ENCODE measurements around the gene ITGB7. TPM values are rescaled to one million over a fixed set of nuclear protein-coding genes. Genes with fewer than 3 reads are reported as not detected.
A peak's percentile ranks its signal among the peaks of the same experiment; 100 is the strongest.

The ITGB7 gene
- total RNA-seq, 1 experiment from 2014 or later = 1.1 TPM

GRCh38 chr12:53222806-53223261, 15.8 kb upstream of the ITGB7 start:
- Histone ChIP-seq H3K36me3 (ENCODE audit: control insufficient read depth, insufficient read depth, low read length) (no peaks in the 10 kb centered on the region), H3K9me3 (no peaks in the 10 kb centered on the region), H3K4me1 (peaks cover 18% of the 10 kb centered on the region), H3K4me3 (ENCODE audit: low read depth, low read length) (no peak overlapping the region), H3K27me3 (replicated peaks; ENCODE audit: control insufficient read depth, insufficient read depth, low read length) (no peaks in the 10 kb centered on the region)
- Mint-ChIP-seq H3K27me3 (ENCODE audit: insufficient read depth, unreplicated experiment) (no peaks in the 10 kb centered on the region), H3K4me3 (ENCODE audit: unreplicated experiment) (peak overlapping the region; percentile 97), H3K27ac (ENCODE audit: unreplicated experiment) (no peak overlapping the region), H3K4me1 (ENCODE audit: low read depth, unreplicated experiment) (peaks cover 39% of the 10 kb centered on the region), H3K9me3 (ENCODE audit: unreplicated experiment) (no peaks in the 10 kb centered on the region), H3K36me3 (ENCODE audit: insufficient read depth, unreplicated experiment) (peaks cover 10% of the 10 kb centered on the region)
- intact Hi-C loops (cut with micrococcal nuclease; ENCODE audit: unreplicated experiment) = loop anchor here (5.0 kb wide), 1 partner anchor 159 kb away; the partner anchor contains the start of gene SP1
- POLR2A ChIA-PET = no interaction called here
- TF ChIP-seq, protein P1, sequence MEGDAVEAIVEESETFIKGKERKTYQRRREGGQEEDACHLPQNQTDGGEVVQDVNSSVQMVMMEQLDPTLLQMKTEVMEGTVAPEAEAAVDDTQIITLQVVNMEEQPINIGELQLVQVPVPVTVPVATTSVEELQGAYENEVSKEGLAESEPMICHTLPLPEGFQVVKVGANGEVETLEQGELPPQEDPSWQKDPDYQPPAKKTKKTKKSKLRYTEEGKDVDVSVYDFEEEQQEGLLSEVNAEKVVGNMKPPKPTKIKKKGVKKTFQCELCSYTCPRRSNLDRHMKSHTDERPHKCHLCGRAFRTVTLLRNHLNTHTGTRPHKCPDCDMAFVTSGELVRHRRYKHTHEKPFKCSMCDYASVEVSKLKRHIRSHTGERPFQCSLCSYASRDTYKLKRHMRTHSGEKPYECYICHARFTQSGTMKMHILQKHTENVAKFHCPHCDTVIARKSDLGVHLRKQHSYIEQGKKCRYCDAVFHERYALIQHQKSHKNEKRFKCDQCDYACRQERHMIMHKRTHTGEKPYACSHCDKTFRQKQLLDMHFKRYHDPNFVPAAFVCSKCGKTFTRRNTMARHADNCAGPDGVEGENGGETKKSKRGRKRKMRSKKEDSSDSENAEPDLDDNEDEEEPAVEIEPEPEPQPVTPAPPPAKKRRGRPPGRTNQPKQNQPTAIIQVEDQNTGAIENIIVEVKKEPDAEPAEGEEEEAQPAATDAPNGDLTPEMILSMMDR (IDR thresholded peaks at IDR 0.05; ENCODE audit: insufficient read depth in 1 of 2, low read depth in 1 of 2, low read length in 1 of 2, severe bottlenecking in 1 of 2, unreplicated experiment in 1 of 2) = no peak
- no peak for DNase-seq
- CTCF ChIA-PET = no interaction called here
- no TSS peak for BruUV-seq (replicated peaks)

GRCh38 chr12:53222170-53222721, 15.2 kb upstream of the ITGB7 start:
- DNase-seq = no peak
- TF ChIP-seq, protein P1 (IDR thresholded peaks at IDR 0.05; ENCODE audit: insufficient read depth in 1 of 2, low read depth in 1 of 2, low read length in 1 of 2, severe bottlenecking in 1 of 2, unreplicated experiment in 1 of 2) = no peak
- H3K4me1 ChIP-seq = peaks cover 18% of the 10 kb centered on the region
- Mint-ChIP-seq H3K4me1 (ENCODE audit: low read depth, unreplicated experiment) (peaks cover 39% of the 10 kb centered on the region), H3K4me3 (ENCODE audit: unreplicated experiment) (peak overlapping the region; percentile 97), H3K9me3 (ENCODE audit: unreplicated experiment) (no peaks in the 10 kb centered on the region), H3K27me3 (ENCODE audit: insufficient read depth, unreplicated experiment) (no peaks in the 10 kb centered on the region), H3K27ac (ENCODE audit: unreplicated experiment) (no peak overlapping the region), H3K36me3 (ENCODE audit: insufficient read depth, unreplicated experiment) (peaks cover 10% of the 10 kb centered on the region)
- intact Hi-C loops (cut with micrococcal nuclease; ENCODE audit: unreplicated experiment) = loop anchor here (5.0 kb wide), 1 partner anchor 160 kb away; the partner anchor contains the start of gene SP1
- H3K36me3 ChIP-seq (ENCODE audit: control insufficient read depth, insufficient read depth, low read length) = no peaks in the 10 kb centered on the region
- peak overlapping the region; percentile 45 for H3K4me3 ChIP-seq (ENCODE audit: low read depth, low read length)
- H3K27me3 ChIP-seq (replicated peaks; ENCODE audit: control insufficient read depth, insufficient read depth, low read length) = no peaks in the 10 kb centered on the region
- POLR2A ChIA-PET = no interaction called here
- CTCF ChIA-PET = no interaction called here
- no peaks in the 10 kb centered on the region for H3K9me3 ChIP-seq
- no TSS peak for BruUV-seq (replicated peaks)

- TF ChIP-seq, protein P1 (IDR thresholded peaks at IDR 0.05; ENCODE audit: insufficient read depth in 1 of 2, low read depth in 1 of 2, low read length in 1 of 2, severe bottlenecking in 1 of 2, unreplicated experiment in 1 of 2) = peak in 1 of 2 experiments; percentile 41
- no peaks in the 10 kb centered on the region for H3K9me3 ChIP-seq
- Mint-ChIP-seq H3K4me3 (ENCODE audit: unreplicated experiment) (peak overlapping the region; percentile 97), H3K9me3 (ENCODE audit: unreplicated experiment) (no peaks in the 10 kb centered on the region), H3K27me3 (ENCODE audit: insufficient read depth, unreplicated experiment) (no peaks in the 10 kb centered on the region), H3K36me3 (ENCODE audit: insufficient read depth, unreplicated experiment) (peaks cover 10% of the 10 kb centered on the region), H3K27ac (ENCODE audit: unreplicated experiment) (peak overlapping the region; percentile 89), H3K4me1 (ENCODE audit: low read depth, unreplicated experiment) (peaks cover 47% of the 10 kb centered on the region)
- POLR2A ChIA-PET = interaction anchor here (0.7 to 1.9 kb wide), 4 partner anchors 30 to 100 kb away, joined by 3 to 13 read pairs (median 6); partner anchors contain the start of genes AAAS and CSAD
- intact Hi-C loops (cut with micrococcal nuclease; ENCODE audit: unreplicated experiment) = loop anchor here (1.0 to 5.0 kb wide), 3 partner anchors 8 to 161 kb away; partner anchors contain the start of gene SP1
- H3K4me3 ChIP-seq (ENCODE audit: low read depth, low read length) = peak overlapping the region; percentile 45
- no peaks in the 10 kb centered on the region for H3K36me3 ChIP-seq (ENCODE audit: control insufficient read depth, insufficient read depth, low read length)
- CTCF ChIA-PET = interaction anchor here (1.4 to 2.2 kb wide), 3 partner anchors 10 to 100 kb away, joined by 6 to 7 read pairs (median 6); partner anchors contain the start of genes AAAS and PFDN5
- no peaks in the 10 kb centered on the region for H3K27me3 ChIP-seq (replicated peaks; ENCODE audit: control insufficient read depth, insufficient read depth, low read length)
- peak; percentile 87 for DNase-seq
- TSS peak; percentile 96 for BruUV-seq (replicated peaks)
- peaks cover 20% of the 10 kb centered on the region for H3K4me1 ChIP-seq
These were observed 14.4 kb upstream of the ITGB7 start for GRCh38 chr12:53221203-53222080.

All from Caco-2 (cell line).